ENCODE measurements around the gene DENND4C.
A peak's percentile ranks its signal among the peaks of the same experiment; 100 is the strongest.

Gene DENND4C

DNA sequence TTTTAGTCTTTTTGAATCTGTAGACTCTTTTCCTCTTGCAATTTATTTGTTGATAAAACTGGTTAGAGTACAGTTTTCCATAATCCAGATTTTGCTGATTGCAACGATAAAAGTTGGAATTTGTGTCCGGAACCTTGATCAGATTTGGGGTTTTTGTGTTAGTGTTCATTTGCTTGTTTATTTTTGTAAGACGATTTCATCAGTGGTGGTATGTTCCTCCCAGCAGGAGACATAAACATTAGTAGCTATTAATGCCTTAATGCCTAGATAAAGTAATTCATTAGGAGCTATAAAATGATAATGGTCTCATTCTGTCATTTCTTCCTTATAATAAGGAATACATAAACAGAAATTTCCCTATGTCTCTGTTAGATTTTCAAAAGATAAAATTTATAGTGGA lies 128.2 kb downstream of the DENND4C start:
- TF ChIP-seq, protein P1, sequence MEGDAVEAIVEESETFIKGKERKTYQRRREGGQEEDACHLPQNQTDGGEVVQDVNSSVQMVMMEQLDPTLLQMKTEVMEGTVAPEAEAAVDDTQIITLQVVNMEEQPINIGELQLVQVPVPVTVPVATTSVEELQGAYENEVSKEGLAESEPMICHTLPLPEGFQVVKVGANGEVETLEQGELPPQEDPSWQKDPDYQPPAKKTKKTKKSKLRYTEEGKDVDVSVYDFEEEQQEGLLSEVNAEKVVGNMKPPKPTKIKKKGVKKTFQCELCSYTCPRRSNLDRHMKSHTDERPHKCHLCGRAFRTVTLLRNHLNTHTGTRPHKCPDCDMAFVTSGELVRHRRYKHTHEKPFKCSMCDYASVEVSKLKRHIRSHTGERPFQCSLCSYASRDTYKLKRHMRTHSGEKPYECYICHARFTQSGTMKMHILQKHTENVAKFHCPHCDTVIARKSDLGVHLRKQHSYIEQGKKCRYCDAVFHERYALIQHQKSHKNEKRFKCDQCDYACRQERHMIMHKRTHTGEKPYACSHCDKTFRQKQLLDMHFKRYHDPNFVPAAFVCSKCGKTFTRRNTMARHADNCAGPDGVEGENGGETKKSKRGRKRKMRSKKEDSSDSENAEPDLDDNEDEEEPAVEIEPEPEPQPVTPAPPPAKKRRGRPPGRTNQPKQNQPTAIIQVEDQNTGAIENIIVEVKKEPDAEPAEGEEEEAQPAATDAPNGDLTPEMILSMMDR (IDR thresholded peaks at IDR 0.05; ENCODE audit: insufficient read depth, low read length, poor library complexity, severe bottlenecking), result no peak
- TF ChIP-seq EZH2phosphoT487 (conservative IDR thresholded peaks at IDR 0.05; ENCODE audit: low read length), result no peak
- Histone ChIP-seq H3K9ac (ENCODE audit: low read length) (no peak overlapping the region), H2AFZ (ENCODE audit: low read depth, low read length, severe bottlenecking) (no peak overlapping the region), H3K4me3 (ENCODE audit: insufficient read depth, low read length, poor library complexity, severe bottlenecking) (no peak overlapping the region), H3K27me3 (ENCODE audit: low read length) (no peaks in the 10 kb centered on the region), H3F3A (ENCODE audit: insufficient read depth) (no peaks in the 10 kb centered on the region), H3K36me3 (ENCODE audit: low read length) (peaks cover 10% of the 10 kb centered on the region; the same call in 1 of the 2 replicates), H4K20me1 (ENCODE audit: low read depth, low read length) (no peaks in the 10 kb centered on the region), H3K27ac (ENCODE audit: low read depth, low read length) (no peak overlapping the region), H3K9me3 (ENCODE audit: insufficient read depth, low read length) (no peaks in the 10 kb centered on the region), H3K79me2 (ENCODE audit: insufficient read depth, low read length) (no peaks in the 10 kb centered on the region), H3K9me2 (replicated peaks; ENCODE audit: insufficient read depth, low read length) (no peaks in the 10 kb centered on the region), H3K4me2 (ENCODE audit: low read depth, low read length, poor library complexity, severe bottlenecking) (no peak overlapping the region)

- Histone ChIP-seq H3K79me2 (ENCODE audit: insufficient read depth, low read length) (no peaks in the 10 kb centered on the region), H2AFZ (ENCODE audit: low read depth, low read length, severe bottlenecking) (no peak overlapping the region), H3K9ac (ENCODE audit: low read length) (no peak overlapping the region), H3K36me3 (ENCODE audit: low read length) (peaks cover 18% of the 10 kb centered on the region), H3K4me3 (ENCODE audit: insufficient read depth, low read length, poor library complexity, severe bottlenecking) (no peak overlapping the region), H3F3A (ENCODE audit: insufficient read depth) (peaks cover 49% of the 10 kb centered on the region), H3K27ac (ENCODE audit: low read depth, low read length) (no peak overlapping the region), H3K27me3 (ENCODE audit: low read length) (no peaks in the 10 kb centered on the region), H3K4me2 (ENCODE audit: low read depth, low read length, poor library complexity, severe bottlenecking) (no peak overlapping the region), H3K9me2 (replicated peaks; ENCODE audit: insufficient read depth, low read length) (no peaks in the 10 kb centered on the region), H4K20me1 (ENCODE audit: low read depth, low read length) (no peaks in the 10 kb centered on the region), H3K9me3 (ENCODE audit: insufficient read depth, low read length) (no peaks in the 10 kb centered on the region)
- TF ChIP-seq, protein P1 (IDR thresholded peaks at IDR 0.05; ENCODE audit: insufficient read depth, low read length, poor library complexity, severe bottlenecking), result no peak
- TF ChIP-seq EZH2phosphoT487 (conservative IDR thresholded peaks at IDR 0.05; ENCODE audit: low read length), result no peak
Observed at GRCh38 chr9:19369107-19369506, 138.6 kb downstream of the DENND4C start.

DNA sequence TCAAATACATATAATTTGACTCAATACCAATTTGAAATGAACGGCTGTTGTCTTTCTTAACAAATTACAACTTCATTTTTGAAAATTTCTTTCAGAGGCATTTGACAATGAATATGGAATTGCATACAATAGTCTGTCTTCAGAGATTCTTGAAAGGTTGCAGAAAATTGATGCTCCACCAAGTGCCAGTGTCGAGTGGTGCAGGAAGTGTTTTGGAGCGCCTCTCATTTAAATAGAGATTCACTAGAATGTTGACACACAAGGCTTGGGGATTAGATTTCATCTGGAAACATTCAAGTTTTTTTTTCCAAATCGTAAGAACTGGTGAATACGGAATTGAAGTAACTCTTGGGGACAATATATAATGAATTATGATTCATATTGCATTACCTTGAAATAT lies 141.4 kb downstream of the DENND4C start:
- Histone ChIP-seq H3K36me3 (ENCODE audit: low read length) (peaks cover 36% of the 10 kb centered on the region), H3K4me3 (ENCODE audit: insufficient read depth, low read length, poor library complexity, severe bottlenecking) (no peak overlapping the region), H4K20me1 (ENCODE audit: low read depth, low read length) (peaks cover 17% of the 10 kb centered on the region; the same call in 1 of the 2 replicates), H3K79me2 (ENCODE audit: insufficient read depth, low read length) (0 out of 2 replicates have a peak, but pooled peaks cover under 1% of the 10 kb centered on the region), H3F3A (ENCODE audit: insufficient read depth) (peaks cover 72% of the 10 kb centered on the region), H3K9me2 (replicated peaks; ENCODE audit: insufficient read depth, low read length) (no peaks in the 10 kb centered on the region), H3K27me3 (ENCODE audit: low read length) (no peaks in the 10 kb centered on the region), H3K9me3 (ENCODE audit: insufficient read depth, low read length) (no peaks in the 10 kb centered on the region), H3K9ac (ENCODE audit: low read length) (no peak overlapping the region), H3K27ac (ENCODE audit: low read depth, low read length) (peak overlapping the region; percentile 15; the same call in 1 of the 2 replicates), H2AFZ (ENCODE audit: low read depth, low read length, severe bottlenecking) (no peak overlapping the region), H3K4me2 (ENCODE audit: low read depth, low read length, poor library complexity, severe bottlenecking) (no peak overlapping the region)
- TF ChIP-seq EZH2phosphoT487 (conservative IDR thresholded peaks at IDR 0.05; ENCODE audit: low read length), result no peak
- TF ChIP-seq, protein P1 (IDR thresholded peaks at IDR 0.05; ENCODE audit: insufficient read depth, low read length, poor library complexity, severe bottlenecking), result no peak

Data from SU-DHL-6 (cell line).